ENCODE data around the gene STXBP5.
A peak's percentile ranks its signal among the peaks of the same experiment; 100 is the strongest.

STXBP5 gene

GRCh38 chr6:147389463-147389862, 185.2 kb downstream of the STXBP5 start:
- no peak for DNase-seq (ENCODE audit: low spot score)
- CTCF ChIA-PET = interaction anchor here (0.7 kb wide), 1 partner anchor 582 kb away, joined by 6 read pairs; no protein-coding TSS in a partner anchor
- POLR2A ChIA-PET (ENCODE audit: low non-redundant PET) = no interaction called here
- TF ChIP-seq CTCF (conservative IDR thresholded peaks at IDR 0.05; ENCODE audit: low read depth) = no peak
- no peak overlapping the region for H3K27ac ChIP-seq

GRCh38 chr6:147390909-147391536, 186.8 kb downstream of the STXBP5 start:
- CTCF ChIA-PET = interaction anchor here (1.0 kb wide), 1 partner anchor 8 kb away, joined by 3 read pairs; no protein-coding TSS in a partner anchor
- peak; percentile 13 for DNase-seq (ENCODE audit: low spot score)
- TF ChIP-seq CTCF (conservative IDR thresholded peaks at IDR 0.05; ENCODE audit: low read depth) = peak; percentile 58
- no peak overlapping the region for H3K27ac ChIP-seq
- POLR2A ChIA-PET (ENCODE audit: low non-redundant PET) = no interaction called here

GRCh38 chr6:147392917-147393625, 188.9 kb downstream of the STXBP5 start:
- no peak overlapping the region for H3K27ac ChIP-seq
- CTCF ChIA-PET = interaction anchor here (0.5 kb wide), 1 partner anchor 1141 kb away, joined by 3 read pairs; no protein-coding TSS in a partner anchor
- no peak for DNase-seq (ENCODE audit: low spot score)
- TF ChIP-seq CTCF (conservative IDR thresholded peaks at IDR 0.05; ENCODE audit: low read depth) = no peak
- POLR2A ChIA-PET (ENCODE audit: low non-redundant PET) = no interaction called here

GRCh38 chr6:147395158-147395557, 190.9 kb downstream of the STXBP5 start:
- ChIA-PET POLR2A (ENCODE audit: low non-redundant PET) (no interaction called here), CTCF (no interaction called here)
- no peak overlapping the region for H3K27ac ChIP-seq
- no peak for DNase-seq (ENCODE audit: low spot score)
- no peak for TF ChIP-seq CTCF (conservative IDR thresholded peaks at IDR 0.05; ENCODE audit: low read depth)

- H3K27ac ChIP-seq = no peak overlapping the region
- ChIA-PET CTCF (interaction anchor here (0.7 kb wide), 1 partner anchor 768 kb away, joined by 4 read pairs; no protein-coding TSS in a partner anchor), POLR2A (ENCODE audit: low non-redundant PET) (no interaction called here)
- TF ChIP-seq CTCF (conservative IDR thresholded peaks at IDR 0.05; ENCODE audit: low read depth) = no peak
- DNase-seq (ENCODE audit: low spot score) = no peak
Observed at GRCh38 chr6:147397306-147397705, 193.1 kb downstream of the STXBP5 start.

GRCh38 chr6:147400968-147401367, 196.8 kb downstream of the STXBP5 start:
- ChIA-PET POLR2A (ENCODE audit: low non-redundant PET) (no interaction called here), CTCF (no interaction called here)
- no peak overlapping the region for H3K27ac ChIP-seq
- TF ChIP-seq CTCF (conservative IDR thresholded peaks at IDR 0.05; ENCODE audit: low read depth) = no peak
- DNase-seq (ENCODE audit: low spot score) = no peak

All from RWPE1 (cell line).